Dermis microvascular lymphatic vessel endothelial cell (primary cell): ENCODE measurements around the gene MTMR3. TPM values are rescaled to one million over a fixed set of nuclear protein-coding genes. Genes with fewer than 3 reads are reported as not detected.

Experiments
- DNase-seq, 2 donors: peaks; one replicate each; pipeline versions ENCODE4 v3.0.0 to v3.0.0-alpha.2; 2010; ENCODE audit warnings: low read depth in 2 of 2
- total RNA-seq: library from RNA; depleted of rRNA; stranded (reverse); fragments of >200 nt; gene quantifications from 2 replicates; pipeline ENCODE4 v1.2.1, GENCODE V29; 2014

MTMR3 gene
- total RNA-seq, 1 donor from 2014 or later: 22.0 TPM

DNA sequence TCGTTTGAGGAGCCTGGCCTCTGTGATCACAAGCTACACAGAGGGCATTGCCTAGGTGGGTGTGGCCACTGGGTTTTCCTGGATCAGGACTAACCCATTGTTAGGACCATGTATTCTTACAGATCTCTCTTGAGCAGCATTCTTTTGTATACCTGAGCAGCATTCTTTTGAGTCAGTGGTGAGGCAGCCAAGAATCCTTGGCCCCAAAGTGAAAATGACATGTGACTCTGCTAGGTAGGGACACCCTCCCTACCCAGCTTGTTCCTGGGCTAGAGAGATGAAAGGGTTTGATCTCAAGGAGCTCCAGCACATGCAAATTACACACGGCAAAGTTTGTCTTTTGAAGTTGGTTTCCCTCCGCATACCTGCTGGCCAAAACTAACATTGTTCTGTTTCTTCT lies 142.2 kb downstream of the MTMR3 start:
- DNase-seq: no peak

DNA sequence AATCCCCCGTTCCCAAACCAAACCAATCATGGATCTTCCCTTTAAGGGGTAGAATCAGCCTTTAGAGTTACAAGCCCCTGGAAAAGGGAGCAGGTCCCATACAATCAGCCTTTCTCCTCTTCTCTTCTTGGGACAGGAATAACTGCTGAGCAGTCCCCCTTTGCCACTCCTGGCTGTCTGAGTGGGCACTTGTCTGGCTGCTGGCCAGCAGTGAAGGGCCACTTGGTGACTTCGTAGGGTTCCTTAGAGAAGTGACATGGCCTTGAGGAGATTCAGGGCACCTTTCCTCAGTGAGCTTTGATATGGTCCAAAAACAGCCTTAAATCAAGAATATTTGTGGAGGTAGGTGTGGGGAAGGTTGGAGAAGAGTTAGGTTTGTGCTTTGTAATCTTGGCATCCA lies 143.8 kb downstream of the MTMR3 start:
- DNase-seq: no peak

- DNase-seq: no peak
Measured at GRCh38 chr22:30027169-30027568, 144.2 kb downstream of the MTMR3 start.

DNA sequence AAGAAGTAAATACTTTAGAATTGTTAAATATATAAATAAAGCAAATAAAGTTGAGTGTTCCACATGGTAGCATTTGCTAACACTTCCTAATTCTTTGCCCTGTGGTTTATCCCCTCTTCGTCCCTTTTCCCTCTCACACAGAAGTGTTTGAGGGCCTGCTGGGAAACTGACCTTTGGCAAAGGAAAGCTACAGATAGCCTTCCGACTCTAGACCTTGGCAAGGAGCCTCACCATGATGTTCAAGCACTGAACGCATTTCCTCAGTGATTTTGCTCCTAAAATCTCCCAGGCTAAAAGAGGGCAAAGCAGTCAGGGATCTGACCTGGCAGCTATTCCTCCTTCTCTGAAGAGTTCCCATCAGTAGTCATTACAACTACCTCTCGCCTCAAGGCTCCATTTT lies 144.8 kb downstream of the MTMR3 start:
- no peak for DNase-seq

DNA sequence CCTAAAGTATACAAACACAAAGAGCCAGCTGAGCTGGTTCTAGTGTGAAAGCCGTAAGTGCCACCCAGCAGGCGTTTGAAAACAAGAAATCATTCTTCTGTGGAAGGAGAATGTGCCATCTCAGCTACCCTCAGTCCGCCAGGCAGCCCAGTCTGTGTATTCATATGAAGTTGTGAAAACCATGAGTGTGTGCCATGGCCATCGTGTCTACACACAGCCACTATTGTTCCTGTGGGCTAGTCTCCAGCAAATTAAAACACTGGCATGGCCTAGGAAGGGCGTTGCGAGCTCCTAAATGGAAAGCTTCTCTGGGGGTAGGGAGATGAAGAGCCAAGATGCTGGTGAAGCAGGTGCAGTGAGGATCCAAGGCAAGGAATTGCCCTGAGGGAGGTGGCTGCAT lies 145.8 kb downstream of the MTMR3 start:
- no peak for DNase-seq

DNA sequence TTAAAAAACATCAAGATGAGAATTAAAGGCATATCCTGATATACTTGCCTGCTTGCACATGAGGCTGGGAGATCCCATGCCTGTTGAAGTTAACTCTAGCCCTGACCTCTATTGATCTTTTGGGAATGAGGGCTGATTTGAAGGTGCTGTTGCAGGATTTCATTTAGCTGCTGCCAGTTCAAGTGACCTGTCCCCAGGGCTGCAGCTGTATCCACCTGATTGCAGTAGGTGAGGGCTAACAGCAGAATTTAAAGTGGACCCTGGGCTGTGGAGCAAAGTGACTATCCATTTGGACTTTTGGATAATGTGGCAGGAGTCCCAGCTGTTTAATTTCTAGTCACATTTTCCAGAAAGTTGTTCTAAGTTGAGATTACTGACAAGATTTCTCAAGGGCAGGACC lies 146.5 kb downstream of the MTMR3 start:
- no peak for DNase-seq

DNA sequence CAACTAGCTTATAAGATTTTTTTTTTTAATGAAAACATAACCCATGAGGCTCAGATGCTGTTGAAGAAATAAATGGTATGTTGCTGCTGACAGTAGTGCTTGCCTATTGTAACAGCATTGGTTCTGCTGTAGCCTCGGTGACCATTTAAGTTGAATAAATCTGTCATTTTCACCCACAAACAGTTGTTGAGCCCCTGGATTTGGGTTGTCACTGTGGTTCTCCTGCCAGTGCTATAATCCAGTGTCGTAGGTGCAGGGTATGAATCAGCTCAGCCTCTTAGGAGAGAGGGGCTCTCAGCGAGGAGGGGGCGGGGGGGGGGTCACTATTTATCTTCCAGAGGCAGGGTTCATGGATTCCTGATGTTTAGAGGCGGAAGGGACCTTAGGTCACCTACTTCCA lies 147.4 kb downstream of the MTMR3 start:
- DNase-seq: no peak

- DNase-seq: no peak
Measured at GRCh38 chr22:30031328-30031727, 148.4 kb downstream of the MTMR3 start.

GRCh38 chr22:30031764-30032455 lies 148.9 kb downstream of the MTMR3 start:
- DNase-seq: no peak

DNA sequence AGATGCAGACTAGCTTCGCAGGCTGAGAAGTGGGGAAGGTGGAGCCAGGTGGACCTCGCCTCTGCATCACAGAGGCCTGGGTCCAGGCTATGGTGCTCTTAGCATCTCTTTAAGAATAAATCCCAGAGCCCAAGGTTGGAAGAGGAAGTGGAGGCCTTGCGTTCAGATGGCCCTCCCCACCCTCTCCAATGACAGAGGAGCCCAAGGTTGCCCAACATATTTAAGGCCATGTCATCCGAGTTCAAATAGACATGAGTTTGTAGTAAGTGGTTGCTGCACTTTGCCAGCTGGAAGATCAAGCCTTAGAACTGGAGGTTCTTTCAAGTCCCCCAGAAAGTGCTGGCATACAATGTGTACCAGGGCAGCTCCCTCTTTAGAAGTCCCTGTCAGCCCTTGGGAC lies 150.2 kb downstream of the MTMR3 start:
- DNase-seq: no peak

DNA sequence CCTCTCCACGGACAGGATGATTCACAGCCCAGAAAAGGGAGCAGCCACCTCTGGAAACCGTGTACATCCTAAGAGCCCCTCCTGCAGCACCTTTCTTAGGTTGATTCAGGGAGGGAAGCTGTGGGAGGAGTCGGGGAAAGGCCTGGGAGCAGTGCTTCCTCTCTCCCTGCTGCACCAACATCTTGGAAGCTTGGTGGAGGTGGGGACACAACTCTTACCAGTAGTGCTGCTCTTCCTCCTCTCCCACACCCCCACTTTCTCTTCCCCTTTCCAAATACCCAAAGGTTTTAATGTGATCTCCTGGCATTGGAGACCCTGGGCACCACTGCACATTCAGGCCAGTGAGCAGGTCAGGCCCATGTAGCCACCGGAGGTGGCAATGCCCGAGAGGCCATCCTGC lies 150.9 kb downstream of the MTMR3 start:
- no peak for DNase-seq

GRCh38 chr22:30036656-30037055 lies 153.7 kb downstream of the MTMR3 start:
- DNase-seq: no peak

GRCh38 chr22:30038219-30038618 lies 155.2 kb downstream of the MTMR3 start:
- peak; percentile 58 to 87 for DNase-seq

DNA sequence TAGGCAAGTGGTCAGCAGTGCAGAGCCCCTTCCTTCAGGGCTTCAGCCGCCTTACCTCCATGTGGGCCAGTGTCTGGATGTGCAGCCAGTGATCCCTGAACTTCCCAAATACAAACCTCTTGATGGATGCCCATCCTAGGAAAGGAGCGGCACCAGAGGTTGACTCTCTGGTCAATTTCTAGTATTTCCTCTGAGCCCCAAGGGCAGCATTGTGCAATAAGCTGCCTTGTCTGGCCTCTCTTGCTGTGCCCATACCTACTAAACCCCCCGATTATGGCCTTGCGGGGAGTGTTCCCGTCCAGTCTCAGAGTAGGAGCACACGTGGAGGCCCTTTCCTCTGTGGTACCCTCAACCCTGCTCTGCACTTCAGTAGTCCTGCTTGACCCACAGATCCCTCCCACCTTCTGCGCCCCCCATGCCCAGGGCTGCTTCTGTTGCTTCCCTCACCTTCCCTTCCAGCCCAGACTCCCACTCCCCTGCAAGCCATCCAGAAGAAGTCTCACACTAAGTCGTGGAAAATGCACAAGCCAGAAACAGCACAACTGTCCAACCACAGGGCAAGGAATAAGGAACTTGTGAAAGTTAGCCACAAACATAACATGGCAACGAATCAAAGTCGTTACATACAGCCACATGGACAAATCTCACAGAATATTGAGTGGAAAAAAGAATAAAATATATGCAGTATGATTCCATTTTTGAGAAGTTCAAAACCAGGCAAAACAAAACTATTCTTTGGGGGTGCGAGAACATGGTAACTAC lies 157.7 kb downstream of the MTMR3 start:
- DNase-seq: no peak

GRCh38 chr22:30041475-30041874 lies 158.5 kb downstream of the MTMR3 start:
- no peak for DNase-seq

DNA sequence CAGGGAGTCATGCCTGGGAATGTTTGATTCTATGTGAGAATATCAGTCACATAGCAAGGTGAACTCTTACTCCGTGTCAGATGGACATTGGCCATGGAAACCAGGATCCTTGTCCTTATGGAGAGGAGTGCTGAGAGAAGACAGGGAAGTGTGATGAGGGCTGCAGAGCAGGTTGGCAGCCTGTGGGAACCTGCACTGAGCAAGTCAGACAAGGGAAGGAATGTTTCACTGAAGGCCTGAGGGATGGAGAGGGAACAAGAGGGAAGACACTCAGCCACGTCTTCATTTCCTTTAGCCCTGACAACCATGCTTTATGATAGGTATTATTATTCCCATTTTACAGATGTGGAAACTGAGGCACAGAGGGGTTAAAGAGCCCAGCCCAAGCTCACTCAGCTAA lies 158.9 kb downstream of the MTMR3 start:
- DNase-seq: no peak

DNA sequence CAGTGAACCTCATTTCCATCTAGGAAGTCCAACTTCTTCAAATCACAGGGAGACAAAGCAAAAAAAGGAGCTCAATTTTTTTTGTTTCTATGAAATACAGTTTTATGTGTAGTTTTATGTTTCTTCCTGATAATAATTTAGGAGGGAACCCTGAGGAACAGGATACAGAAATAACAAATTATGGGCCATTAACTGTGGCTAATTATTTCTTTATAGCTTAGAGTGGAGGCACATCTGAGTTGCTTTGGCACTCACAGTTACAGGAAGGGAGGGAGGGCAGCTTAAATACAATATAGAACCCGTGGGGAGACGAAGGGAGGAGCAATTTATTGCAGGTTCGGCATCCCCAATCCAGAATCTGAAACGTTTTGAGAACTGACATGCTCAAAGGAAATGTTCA lies 160.2 kb downstream of the MTMR3 start:
- no peak for DNase-seq

DNA sequence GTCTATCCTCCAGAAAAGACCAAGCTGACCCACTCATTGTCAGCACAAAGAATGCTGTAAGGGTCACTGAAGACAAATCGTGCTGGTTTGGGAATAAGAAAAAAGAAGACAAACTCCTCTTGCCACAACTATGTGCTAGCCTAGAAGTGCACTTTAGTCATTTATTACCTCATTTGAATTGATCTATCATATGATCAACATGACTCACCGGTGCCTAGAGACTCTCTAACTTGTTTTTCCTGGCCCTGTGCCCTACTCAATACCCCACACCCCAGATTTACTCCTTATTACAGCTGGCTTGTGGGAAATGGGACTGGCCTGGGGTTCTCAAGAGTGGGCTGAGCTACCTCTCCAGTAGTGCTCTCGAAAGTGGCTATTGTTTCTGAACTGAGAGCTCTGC lies 161.4 kb downstream of the MTMR3 start:
- DNase-seq: peak; percentile 28 to 91

- DNase-seq: no peak
Measured at GRCh38 chr22:30044881-30045493, 162.0 kb downstream of the MTMR3 start.

GRCh38 chr22:30045494-30045887 lies 162.5 kb downstream of the MTMR3 start:
- no peak for DNase-seq

- no peak for DNase-seq
Measured at GRCh38 chr22:30045901-30046715, 163.1 kb downstream of the MTMR3 start.
